ENCODE results near the gene MPC1L. TPM values are rescaled to one million over a fixed set of nuclear protein-coding genes. Genes with fewer than 3 reads are reported as not detected.

The MPC1L gene
- total and polyA plus RNA-seq, 2 donors (not counting 1 experiment from before 2014, with no cell fraction given), result not detected

DNA sequence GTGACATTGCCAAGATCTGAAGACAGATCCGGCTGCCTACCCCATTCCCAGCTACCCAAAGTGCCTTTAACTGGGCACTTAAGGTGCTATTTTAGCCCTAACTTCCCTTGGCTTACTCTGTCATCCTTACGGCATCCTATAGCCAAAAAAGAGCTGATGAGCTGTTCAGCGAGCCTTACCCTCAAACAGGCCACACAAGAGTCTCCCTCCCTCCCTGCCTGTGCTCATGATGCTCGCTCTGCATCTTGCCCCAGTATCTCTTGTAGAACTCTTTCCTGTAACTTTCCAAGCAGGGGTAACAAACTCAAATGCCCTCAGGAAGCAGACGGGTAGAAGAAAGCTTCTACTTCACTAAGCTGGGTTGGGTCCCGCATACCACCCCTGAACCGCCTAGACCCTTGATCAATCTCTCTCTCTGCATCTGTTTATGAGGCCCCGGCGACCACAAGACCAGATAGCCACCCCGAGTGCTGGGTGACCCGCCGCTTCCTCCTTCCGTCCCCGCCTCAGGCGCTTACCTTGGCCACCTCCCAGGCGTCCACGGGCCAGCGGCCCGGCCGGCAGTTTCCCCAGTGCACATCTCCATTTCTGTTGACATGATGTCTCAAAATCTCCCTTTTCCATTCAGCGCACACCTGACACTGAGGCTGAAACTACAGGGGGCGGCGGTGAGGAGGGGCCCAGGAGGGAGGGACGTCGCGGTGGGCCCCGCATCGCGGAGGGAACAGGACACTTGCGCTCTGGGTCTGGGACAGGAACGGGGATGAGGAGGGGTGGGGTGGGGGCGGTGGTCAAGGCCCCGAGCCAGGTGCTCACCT, 23.5 kb downstream of the MPC1L start:
- TF ChIP-seq, protein P1, sequence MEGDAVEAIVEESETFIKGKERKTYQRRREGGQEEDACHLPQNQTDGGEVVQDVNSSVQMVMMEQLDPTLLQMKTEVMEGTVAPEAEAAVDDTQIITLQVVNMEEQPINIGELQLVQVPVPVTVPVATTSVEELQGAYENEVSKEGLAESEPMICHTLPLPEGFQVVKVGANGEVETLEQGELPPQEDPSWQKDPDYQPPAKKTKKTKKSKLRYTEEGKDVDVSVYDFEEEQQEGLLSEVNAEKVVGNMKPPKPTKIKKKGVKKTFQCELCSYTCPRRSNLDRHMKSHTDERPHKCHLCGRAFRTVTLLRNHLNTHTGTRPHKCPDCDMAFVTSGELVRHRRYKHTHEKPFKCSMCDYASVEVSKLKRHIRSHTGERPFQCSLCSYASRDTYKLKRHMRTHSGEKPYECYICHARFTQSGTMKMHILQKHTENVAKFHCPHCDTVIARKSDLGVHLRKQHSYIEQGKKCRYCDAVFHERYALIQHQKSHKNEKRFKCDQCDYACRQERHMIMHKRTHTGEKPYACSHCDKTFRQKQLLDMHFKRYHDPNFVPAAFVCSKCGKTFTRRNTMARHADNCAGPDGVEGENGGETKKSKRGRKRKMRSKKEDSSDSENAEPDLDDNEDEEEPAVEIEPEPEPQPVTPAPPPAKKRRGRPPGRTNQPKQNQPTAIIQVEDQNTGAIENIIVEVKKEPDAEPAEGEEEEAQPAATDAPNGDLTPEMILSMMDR (IDR thresholded peaks at IDR 0.05), result no peak
- TF ChIP-seq EZH2 (IDR thresholded peaks at IDR 0.05; ENCODE audit: borderline replicate concordance, insufficient read depth, low read depth, low read length, poor library complexity, severe bottlenecking), result no peak
- Histone ChIP-seq H3K9ac (ENCODE audit: low read length) (peak overlapping the region; percentile 90), H3K9me3 (ENCODE audit: control extremely low read depth in 1 of 3, control insufficient read depth in 2 of 3, insufficient read depth in 1 of 3, low read length in 2 of 3) (no peaks in the 10 kb centered on the region), H3K36me3 (replicated peaks in 1 of 2; ENCODE audit: control extremely low read depth in 1 of 2, control insufficient read depth in 1 of 2, extremely low read depth in 1 of 2, insufficient read depth in 2 of 2, low read length in 1 of 2) (peaks cover 0 to 9% of the 10 kb centered on the region in 2 experiments), H3K4me1 (ENCODE audit: control insufficient read depth in 2 of 2, insufficient read depth in 2 of 2, low read length in 2 of 2) (peaks cover 43 to 45% of the 10 kb centered on the region in 2 donors), H4K20me1 (ENCODE audit: control insufficient read depth, insufficient read depth, low read length, poor library complexity, severe bottlenecking) (peaks cover 39% of the 10 kb centered on the region), H3K27me3 (replicated peaks in 1 of 4; ENCODE audit: control extremely low read depth in 1 of 4, control insufficient read depth in 3 of 4, insufficient read depth in 4 of 4, low read length in 3 of 4) (no peaks in the 10 kb centered on the region), H2AFZ (ENCODE audit: insufficient read depth, low read depth, low read length, poor library complexity, severe bottlenecking) (peak overlapping the region; percentile 86), H3K27ac (ENCODE audit: low read length in 2 of 2) (peak overlapping the region; percentile 68 to 94), H3K79me2 (ENCODE audit: control insufficient read depth, insufficient read depth, low read length) (peaks cover 53% of the 10 kb centered on the region), H3K4me3 (ENCODE audit: control extremely low read depth in 1 of 5, extremely low read depth in 1 of 5, insufficient read depth in 1 of 5, low read depth in 2 of 5, low read length in 4 of 5) (peak overlapping the region; percentile 56 to 87 (median 76)), H3K4me2 (replicated peaks; ENCODE audit: low read depth, low read length, poor library complexity, severe bottlenecking) (peak overlapping the region; percentile 73)
- ATAC-seq (ENCODE audit: low read depth) (peak; percentile 25), DNase-seq (no peak)
- WGBS (ENCODE audit: insufficient coverage), result 0% methylated on average over 15 of the region's 33 CpGs
- peak overlapping the region; percentile 94 for H3K4me3 Mint-ChIP-seq
- intact Hi-C loops (cut with micrococcal nuclease), result loop anchor here (1.0 to 10.0 kb wide), 4 partner anchors 66 to 1278 kb away; partner anchors contain the start of genes ATP6AP2, CASK, DDX3X and MED14
- peak overlapping the region; percentile 92 for H3K27ac Mint-ChIP-seq
- no peaks in the 10 kb centered on the region for H3K9me3 Mint-ChIP-seq (ENCODE audit: insufficient read depth)
- no peaks in the 10 kb centered on the region for H3K27me3 Mint-ChIP-seq
- H3K4me1 Mint-ChIP-seq, result peaks cover 41% of the 10 kb centered on the region
- POLR2A ChIA-PET, result no interaction called here
- CTCF ChIA-PET, result interaction anchor here (1.0 to 2.8 kb wide), 3 partner anchors 103 to 473 kb away, joined by 4 to 8 read pairs (median 4); no protein-coding TSS in a partner anchor

Data from B cell (primary cell).